NCI-H1105 (cell line): ENCODE data around the gene IRX5.

Source experiments
- DNase-seq: peaks from one replicate; lab custom pipeline; 2025; lab: John Stamatoyannopoulos, UW

Gene IRX5

DNA sequence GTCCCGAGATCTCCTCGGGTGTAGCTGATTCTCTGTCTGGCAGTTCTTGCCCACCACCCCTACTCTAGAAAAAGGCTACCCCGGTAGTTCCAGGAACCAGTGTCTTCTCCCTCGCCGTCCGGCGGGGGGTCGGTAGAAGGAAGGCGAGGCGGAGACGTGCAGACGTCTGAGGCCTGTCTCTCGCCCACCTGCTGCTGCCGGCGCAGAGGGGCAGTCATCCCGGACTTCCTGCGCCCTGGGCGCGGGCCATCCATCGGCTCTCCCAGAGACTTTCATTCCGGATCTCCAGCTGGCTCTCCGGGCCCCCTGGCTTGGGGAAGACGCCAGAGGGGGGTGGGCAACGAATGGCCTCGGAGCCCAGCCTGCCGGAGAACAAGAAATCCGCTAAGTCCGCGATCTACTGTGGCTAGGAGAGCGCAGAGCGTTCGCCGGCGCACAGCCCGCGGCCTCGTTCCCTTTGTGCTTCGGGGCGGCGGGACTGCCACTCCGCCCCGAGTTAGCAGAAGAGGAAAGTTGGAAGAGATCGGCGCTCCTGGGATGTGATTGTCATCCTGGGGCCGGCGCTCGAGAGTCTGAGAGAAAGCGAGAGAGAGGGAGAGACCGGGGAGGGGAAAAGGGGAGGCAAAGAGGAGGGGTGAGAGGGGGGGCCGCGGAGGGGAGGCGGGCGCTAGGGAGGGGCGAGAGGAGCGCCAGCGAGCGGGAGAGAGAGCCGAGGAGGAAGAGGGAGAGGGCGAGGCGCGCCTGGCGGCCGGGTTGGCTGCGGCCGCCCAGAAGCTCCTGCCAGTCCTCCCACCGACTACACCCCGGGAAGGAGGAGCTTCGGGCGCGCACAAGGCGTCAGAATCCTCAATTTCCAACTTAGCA is at the start of gene IRX5:
Gene IRX5, plus strand, starts transcription at position 861 of the 864 bp plus-strand sequence. CDS start 334 bp downstream, outside the sequence.
- DNase-seq: peak; percentile 98

DNA sequence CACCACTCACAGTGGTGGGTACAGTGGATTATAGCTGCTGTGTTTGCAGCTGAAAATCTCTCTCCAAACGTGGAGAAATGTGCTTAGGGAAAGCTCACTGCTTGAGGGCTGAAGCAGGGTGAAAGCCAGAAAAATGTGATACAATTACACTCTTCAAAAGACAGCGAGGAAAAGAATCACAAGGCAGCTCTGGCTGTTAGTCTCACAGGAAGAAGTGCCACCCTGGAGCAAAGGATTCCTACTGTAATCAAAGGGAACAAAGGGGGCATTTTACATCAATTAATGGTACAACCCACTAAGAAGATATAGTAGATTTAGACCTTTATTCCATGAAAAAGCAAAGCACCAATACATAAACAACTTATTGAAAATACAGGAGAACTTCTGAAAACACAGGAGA is 48.1 kb upstream of the IRX5 start:
- no peak for DNase-seq

DNA sequence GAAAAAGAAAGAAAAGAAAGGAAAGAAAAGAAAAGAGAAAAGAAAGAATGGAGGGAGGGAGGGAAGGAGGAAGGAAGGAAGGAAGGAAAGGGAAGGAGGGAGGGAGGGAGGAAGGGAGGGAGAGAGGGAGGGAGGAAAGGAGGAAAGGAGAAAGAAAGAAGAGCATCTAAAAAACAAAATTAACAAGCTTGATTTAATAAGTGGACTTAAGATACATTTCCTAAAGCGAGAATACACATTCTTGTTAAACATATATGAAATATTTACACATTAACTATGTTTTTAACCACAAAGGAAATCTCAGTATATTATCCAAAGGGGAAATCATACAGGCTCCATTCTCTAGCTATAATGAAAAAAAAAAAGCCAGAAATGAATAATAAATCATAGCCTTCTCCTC is 47.3 kb upstream of the IRX5 start:
- no peak for DNase-seq

DNA sequence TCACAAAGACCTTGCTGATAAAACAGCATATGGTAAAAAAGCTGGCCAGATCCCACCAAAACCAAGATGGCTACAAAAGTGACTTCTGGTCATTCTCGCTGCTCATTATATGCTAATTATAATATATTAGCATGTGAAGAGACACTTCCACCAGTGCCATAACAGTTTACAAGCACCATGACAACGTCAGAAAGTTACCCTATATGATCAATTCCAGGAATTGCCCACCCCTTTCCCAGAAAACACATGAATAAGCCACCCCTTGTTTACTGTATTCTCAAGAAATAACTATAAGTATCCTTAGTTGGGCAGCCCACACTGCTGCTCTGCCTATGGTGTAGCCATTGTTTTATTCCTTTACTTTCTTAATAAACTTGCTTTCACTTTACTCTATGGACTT is 44.6 kb upstream of the IRX5 start:
- DNase-seq: no peak

DNA sequence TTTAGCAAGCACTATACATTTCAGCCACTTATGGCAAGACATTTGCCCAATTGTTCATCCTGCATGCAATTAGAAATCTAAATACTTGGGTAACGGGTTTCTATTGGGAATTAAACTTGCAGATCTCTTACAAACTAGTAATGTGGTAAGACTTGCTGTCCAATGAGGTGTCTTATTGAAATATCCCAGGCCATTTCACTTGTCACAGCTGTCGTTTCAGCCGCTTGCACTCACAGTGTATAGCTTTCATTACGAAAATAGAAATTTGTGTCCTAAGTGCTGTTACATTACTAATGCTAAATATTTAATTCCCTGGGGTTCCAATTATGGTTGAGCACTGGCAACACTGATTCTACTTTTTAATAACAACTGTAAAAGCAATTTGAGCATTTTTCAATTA is 40.3 kb upstream of the IRX5 start:
- DNase-seq: no peak

DNA sequence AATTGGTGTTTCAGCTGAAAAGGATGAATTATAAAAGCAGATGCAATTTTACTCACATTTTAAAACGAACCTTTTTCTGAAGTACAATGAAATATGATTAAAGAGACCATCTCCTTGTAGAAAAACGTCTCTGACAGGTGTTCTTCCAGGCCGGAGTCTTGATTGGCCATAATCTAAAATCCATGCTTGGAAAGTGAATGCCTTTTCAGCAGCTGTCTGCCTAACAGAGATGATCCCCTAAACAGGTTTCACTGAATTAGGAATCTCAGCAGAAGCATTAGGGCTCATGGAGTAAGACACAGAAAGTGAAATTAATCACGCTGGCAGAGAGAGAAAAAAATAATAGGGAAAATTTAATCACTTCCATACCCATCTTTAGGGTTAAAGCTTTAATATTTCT is 39.3 kb upstream of the IRX5 start:
- DNase-seq: no peak

DNA sequence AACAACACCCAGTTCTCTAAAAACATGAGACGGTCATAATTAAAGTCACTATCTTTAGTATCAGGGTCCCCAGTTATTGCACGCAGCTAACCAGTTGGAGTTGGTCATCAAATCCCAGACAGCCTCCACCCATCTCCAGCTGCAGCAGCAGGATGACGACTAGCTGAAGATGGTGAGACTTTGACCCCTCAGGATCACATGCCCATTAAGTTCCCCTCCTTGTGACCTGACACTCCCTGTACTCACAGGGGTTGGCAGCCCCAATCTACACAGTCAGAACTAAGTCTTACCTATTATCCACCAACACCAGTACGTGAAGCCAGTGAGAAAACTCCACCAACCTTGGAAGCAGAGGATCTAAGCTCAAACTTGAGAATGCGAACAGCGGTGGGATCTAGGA is 37.7 kb upstream of the IRX5 start:
- no peak for DNase-seq

DNA sequence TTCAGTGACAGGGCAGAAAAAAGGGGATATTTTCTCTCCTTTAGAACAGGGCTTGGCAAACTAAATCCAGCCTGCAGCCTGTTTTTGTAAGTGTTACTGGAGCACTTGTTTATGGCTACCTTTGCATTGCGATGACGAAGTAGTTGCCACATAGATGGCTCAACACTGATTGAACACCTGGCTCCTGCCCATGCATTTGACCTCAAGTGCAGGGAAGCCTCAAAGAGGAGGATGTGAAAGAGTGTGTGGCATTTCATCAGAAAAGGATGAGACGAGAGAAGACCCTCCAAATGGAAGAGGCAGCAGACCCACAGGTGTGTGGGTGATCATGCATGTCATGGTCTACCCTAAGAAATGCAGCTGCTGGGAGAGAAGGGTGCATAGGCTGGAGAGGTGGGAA is 32.7 kb upstream of the IRX5 start:
- DNase-seq: no peak

DNA sequence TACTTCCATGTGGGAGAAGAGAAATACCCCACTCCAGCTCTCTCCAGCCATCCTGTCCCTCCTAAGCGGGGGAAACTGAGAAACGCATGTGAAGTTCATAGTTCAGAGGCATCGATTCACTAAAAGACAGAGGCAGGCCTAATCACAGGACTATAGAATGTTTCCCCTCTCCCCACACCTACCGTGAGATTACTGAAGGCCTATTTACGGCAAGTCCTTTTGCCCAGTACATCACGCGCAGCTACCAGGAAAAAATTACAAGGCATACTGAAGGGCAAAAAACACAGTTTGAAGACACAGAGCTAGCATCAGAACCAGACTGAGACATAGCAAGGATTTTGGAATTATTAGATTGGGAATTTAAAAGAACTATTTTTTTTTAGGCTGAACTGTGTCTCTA is 29.1 kb upstream of the IRX5 start:
- no peak for DNase-seq

DNA sequence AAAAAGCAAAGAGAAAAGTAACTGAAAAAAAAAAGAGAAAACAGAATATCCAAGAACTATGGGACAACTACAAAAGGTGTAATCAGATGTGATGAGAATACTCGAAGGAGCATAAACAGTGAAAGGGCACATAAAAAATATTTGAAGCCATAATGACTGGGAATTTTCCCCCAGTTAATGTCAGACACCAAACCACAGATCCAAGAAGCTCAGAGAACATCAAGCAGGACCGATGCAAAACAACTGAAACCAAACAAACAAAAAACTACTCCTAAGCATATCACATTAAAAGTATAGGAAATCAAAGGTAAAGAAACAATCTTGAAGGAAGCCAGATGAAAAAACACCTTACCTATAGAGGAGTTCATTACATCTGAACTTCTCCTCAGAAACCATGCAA is 27.6 kb upstream of the IRX5 start:
- DNase-seq: no peak

DNA sequence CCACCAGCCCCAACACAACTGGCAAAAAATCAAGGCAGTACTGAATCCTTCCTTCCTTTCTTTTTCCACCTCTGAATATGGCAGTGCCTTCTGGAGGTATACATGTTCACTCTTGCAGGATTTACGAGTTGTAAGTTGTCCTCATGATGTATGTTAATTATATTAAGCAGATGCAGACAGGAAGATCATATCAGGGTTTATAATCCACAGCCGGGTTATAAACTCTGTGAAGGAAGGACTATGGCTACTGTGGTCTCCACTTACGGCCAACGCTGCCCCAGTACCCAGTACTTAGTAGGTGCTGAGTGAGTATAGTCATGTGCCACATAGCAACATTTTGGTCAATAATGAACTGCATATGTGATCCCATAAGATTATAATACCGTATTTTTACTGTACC is 19.6 kb upstream of the IRX5 start:
- DNase-seq: no peak

DNA sequence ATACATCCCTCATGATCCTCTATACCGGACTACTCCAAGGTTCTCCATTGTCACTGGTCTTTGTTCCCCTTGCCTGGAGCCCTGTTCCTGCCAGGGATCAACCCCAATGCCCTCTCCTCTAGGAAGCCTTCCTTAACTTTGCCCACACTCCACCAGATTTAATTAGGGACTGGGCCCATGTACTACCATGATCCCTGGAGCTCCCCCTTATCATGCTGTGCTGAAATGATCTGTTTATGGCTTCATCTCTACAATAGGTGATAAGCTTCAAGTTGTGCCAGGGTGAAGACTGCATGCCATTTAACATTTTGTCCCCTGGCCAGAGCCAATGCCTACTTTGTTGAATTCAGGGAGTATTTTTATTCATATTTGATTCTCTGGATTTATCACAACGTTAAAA is 17.9 kb upstream of the IRX5 start:
- no peak for DNase-seq

DNA sequence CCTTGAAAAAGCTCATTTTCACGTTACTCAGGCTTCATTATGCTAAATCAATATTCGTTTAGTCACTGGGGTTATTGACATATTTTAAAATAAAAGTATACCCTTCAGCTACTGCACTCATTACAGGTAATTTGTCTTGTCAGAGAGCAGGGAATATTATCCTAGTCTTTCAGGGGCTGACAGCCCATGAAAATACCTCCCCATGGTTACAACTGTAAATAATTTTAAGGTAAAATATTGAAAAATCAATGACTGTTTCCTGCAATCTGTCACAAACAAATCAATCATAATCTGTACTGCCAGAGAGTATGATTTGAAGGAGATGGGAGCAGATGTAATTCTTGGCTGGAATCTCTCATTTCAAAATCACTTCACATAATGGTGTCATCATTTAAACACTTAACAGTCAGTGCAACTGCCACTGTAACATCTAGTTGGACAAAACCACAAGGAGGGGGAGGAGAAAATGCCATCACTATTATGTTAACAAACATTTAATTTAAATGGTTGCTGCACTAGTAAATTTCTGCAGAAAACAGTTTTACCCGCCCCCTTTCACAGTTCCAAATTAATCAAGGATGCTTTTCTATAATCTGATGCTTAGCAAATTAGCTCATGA is 9.3 kb upstream of the IRX5 start:
- DNase-seq: peak; percentile 53

DNA sequence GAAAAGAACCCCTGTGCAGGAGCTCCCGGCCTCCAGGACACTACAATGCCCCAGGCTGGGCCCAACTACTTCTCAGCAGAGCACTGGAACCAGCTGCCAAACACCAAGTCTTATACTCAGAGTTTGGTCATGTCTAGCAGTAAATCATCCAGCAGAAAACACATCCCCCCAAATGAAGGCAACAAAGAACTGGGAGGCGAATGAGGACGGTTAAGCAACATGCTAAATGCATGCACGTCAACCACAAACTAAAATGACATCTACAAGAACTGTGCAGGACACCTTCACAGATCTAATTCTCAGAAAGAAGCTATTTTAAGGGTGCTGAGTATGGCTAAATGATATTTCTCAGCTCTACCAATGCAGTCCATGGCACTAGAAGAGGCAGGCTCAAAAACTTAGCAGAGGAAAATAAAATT is 7.6 kb upstream of the IRX5 start:
- no peak for DNase-seq

DNA sequence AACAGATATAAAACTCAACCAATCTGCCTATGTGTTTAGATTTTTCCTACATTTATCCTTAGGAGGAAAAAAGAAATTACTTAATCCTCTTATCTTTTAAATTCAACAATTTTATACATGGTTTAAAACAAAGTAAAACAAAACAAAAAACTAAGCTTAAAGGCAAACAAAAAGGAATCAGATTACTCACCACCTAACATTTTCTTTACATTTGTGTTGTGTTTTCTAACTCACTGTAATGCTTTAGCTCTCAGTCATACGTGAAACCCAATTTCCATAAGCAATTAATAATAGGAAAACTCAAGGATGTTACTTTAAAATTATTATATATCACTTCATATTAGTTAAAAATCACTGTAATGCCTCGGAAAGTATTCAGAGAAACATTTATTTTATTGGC is 6.7 kb upstream of the IRX5 start:
- no peak for DNase-seq

DNA sequence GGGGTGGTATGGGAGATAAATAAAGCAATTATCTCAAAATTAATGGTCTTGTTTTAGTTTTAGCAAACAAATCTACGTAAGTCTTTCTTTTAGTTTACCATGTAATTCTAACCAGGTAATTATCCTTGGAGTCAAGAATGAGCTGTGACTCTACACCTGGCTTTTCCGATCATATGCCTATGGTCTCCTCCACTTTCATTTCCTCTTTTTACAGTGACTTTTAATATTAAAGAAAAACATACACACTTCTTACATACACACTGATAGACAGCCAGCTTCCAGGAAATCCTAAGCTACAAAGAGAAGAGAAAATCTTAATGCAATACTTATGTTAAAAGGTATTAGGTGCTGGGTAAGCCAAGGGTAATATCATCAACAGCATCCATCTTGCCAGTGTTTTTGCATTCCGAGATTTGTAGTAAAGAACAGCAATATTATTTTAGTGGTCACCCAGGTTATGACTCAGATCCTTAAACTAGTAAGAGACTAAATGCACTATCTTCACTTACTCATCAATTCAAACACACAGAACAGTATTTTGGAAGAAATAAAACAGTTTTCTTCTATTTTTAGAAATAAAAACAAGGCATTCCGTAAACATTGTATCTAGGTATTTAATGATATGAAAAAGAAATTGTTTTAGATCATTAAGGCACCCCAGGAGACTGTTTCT is 4.4 kb upstream of the IRX5 start:
- DNase-seq: peak; percentile 68

DNA sequence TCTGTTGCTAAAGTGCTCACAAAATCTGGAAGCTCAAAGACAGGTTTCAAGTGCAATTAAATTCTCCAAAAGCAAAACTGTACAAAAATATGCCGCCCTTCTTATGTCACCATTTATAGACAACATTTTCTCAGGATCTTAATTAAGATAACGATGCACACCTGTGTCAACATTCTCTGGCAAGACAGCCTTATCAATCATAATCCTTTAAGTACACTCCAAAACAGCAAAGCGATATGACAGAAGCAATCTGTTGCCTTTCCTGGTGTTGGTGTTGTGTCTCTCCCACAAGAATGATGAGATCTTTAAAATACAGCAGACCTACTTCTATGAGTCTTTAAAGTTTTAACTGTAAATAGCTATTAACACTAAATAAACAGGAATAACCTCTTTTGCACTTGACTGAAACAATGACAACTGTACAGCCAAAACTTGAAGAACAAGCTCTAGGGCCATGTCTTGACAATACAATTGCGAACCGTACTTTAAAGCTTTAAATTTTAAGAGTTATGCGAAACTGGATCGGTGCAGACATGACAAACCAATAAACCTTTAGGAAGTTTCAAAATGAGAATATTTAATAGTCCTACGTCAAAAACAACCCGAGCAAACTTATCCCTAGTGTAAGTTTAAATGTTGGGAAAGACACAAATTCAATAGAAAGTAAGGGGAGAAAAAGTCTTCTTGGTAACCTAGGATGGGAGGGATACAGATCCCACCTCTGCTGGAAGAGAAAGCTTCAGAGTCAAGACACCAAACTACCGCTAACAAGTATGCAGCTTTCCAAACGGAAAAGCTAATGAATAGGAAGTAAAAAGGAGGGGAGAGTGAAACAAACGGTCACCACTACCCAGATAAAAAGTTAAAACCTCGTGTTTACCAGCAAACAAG is 3.3 kb upstream of the IRX5 start:
- DNase-seq: peak; percentile 58

DNA sequence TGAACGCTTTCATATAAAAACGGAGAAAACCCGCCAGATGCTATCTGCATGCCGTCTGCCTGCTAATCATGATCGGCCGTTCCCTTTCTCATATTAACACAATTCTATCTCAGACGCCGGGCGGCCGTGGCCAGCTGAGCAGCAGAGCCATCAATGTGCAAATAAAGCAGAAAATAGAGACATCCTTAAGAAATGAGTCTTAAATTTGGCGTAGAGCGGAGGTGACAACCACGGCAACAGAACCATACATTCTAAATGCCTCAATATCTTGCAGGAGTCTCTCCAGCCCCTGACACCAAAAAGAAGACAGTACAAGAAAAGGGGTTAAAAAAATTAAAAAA is 2.7 kb upstream of the IRX5 start:
- peak; percentile 26 for DNase-seq

DNA sequence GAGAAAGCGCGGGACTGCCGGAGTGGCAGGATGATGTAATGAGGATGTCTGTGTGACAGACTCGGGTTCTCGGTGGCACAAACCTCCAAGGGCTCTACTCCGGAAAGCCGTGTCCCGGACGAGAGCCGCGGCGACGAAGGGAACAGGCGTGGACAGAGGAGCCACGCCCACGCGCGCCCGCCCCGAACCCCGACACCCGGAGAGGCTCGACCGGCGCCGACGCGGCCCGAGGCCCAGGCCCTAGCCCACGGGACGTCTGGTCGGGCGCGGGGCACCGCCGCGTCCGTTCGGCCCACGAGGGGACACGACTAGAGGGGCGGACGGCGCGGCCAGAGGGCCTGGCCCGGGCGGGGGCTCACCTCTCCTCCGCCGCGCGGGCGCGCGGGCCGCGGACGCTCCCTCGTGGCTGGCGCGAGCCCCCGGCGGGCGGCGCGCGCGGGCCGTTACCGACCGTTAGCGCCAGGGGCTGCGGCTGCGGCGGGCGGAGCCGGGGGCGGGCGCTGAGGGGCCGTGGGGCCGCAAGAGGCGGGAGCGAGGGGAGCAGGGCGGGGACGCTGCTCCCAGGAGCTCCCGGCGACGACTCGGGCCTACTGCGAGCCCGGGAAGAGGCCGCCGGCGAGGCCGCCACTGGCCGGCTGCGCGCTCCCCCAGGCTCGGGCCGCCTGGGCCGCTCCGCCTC is 2.1 kb upstream of the IRX5 start:
- peak; percentile 91 for DNase-seq

DNA sequence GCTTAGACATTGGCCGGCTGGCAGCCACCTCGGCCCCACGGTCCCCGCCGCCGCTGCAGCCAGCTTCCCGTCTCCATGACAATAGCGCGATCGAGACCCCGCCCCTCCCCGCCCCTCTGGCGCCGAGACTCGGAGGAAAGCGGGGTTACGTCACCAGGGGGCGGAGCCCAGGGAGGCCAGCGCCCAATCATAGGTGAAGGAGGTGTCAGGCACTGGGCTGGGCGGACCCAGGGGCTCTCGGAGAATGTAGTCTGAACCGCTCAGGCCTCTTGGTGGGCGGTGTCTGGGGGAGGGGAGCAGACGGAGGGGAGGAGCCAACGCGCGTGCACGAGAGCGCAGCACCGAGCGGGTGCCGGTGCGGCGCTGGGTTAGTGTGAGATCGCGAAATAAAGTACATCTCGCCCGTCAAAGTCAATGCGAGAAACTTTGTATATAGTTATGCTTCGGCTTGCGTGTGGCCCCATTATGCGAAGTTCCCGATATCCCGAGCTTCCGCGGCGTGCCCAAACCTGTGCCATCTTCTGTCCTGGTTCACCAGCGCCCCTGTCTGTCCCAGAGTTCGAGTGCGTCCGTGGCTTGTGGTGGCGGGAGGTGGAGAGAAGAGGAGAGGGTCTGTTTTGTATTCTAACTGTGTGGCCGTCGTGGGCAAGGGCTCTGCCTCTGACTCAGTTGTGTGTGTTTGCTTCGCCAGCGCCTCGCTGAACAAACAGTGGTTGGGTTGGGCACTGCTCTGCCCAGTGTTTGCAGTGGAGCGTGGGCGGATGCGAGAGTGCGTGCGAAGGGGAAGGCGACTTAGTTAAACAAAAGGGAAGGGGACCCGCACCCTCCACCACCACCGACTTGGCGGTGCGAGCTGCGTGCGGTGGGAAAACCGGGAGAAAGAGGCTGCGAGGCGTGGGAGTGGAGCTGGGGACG is 1.3 kb upstream of the IRX5 start:
- DNase-seq: peak; percentile 100

DNA sequence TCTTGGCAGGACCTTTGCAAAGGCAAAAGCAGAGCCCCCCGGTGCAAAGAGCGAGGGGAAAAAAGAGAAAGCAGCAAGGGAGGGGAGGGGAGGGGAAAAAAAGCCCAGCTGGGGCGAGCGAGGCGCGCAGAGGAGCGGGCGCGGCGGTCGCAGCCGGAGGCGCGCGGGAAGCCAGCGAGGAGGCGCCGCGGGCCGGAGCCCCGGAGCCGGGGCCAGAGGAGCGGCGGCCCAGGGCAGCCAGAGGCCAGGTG is 129 bp downstream of the IRX5 start:
- DNase-seq: no peak
